GM12892 (cell line): Measurements from ENCODE around the gene ARID1B.
"Not testable (repeated sequence)": the region's sequence is repeated elsewhere in the genome, so short reads cannot be mapped to it uniquely, and the experiment has no call there.

Experiments used
- DNase-seq: peaks from one replicate; pipeline ENCODE4 v3.0.0; 2011; ENCODE audit not compliant: insufficient read length
- FAIRE-seq: peaks from 2 replicates; lab custom pipeline; 2011; peaks lifted over from hg19 to GRCh38; lab: Jason Lieb, UNC
- POLR2A ChIP-seq: IDR thresholded peaks from 2 replicates; pipeline ENCODE4 v1.6.1; 2011; ENCODE audit warnings: low read depth, low read length, control low read depth
- POLR2AphosphoS5 ChIP-seq: IDR thresholded peaks from 2 replicates; pipeline ENCODE4 v1.6.1; 2011; ENCODE audit warnings: low read depth, low read length, control low read depth
- TAF1 ChIP-seq: IDR thresholded peaks from 2 replicates; pipeline ENCODE4 v1.6.1; 2011; ENCODE audit warnings: low read depth, mild to moderate bottlenecking, control low read depth, low read length, borderline replicate concordance

ARID1B gene

DNA sequence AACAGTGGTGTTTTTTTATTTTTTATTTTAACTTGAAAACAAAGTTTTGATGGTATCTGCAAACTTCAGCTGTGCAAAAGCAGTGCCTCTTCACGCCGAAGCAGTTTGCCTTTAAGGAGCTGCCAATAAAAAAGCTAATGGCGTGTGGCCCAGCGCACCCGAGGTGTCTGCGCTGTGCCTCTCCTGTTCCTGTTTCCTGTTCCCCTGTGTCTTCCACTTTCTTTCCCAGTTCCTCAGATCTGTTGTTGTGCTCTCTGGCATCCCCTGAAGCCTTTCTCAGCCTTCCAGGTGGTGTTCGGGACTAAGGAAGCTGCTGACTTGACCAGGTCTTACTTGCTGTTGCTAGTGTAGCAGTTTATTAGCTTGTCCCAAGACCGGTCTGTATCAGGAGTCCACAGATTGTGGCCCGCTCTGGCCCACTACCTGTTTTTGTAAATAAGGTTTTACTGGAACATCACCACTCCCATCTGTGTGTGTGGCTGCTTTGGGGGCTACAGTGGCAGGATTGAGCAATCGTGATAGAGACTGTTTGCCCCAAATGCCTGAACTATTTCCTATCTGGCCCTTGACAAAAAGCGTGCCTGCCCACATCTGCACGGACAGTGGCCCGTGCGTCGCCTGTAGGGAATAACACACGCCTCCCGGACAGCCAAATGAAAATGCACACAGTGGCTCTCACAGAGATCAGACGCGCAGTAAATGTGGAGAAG lies 367.8 kb downstream of the ARID1B start:
- DNase-seq (no peak), FAIRE-seq (no peak)
- no peak for TF ChIP-seq TAF1
- no peak for TF ChIP-seq POLR2A
- no peak for TF ChIP-seq POLR2AphosphoS5

DNA sequence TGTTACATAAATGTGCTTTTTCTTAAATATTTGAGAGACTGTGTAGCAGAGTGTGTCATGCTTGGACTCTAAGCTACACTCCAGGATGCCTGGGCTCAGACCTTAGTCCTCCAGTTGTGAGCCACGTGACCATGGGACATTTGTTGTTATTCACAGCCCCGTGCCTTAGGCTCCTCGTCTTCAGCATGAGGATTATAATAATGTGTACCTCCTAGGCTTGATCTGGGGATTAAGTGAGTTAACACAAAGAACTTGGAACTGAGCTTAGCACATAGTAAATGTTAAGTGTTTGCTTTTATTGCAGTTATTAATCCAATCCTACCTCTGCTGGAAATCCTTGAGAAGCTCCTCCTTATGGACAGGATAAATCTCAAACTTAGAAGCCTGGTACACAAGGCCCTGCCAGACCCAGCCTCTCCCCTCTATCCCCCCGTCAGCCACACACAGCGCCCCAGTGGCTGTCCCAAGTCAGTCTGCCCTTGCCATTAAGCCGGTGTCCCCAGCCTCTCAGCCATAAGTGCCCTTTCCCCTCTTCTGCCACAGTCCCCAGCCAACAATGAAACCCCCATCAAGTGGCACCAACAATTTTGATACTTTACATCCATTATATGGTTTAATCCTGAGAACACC lies 368.6 kb downstream of the ARID1B start:
- FAIRE-seq = no peak
- DNase-seq = no peak
- TF ChIP-seq TAF1 (no peak), POLR2A (no peak), POLR2AphosphoS5 (no peak)

DNA sequence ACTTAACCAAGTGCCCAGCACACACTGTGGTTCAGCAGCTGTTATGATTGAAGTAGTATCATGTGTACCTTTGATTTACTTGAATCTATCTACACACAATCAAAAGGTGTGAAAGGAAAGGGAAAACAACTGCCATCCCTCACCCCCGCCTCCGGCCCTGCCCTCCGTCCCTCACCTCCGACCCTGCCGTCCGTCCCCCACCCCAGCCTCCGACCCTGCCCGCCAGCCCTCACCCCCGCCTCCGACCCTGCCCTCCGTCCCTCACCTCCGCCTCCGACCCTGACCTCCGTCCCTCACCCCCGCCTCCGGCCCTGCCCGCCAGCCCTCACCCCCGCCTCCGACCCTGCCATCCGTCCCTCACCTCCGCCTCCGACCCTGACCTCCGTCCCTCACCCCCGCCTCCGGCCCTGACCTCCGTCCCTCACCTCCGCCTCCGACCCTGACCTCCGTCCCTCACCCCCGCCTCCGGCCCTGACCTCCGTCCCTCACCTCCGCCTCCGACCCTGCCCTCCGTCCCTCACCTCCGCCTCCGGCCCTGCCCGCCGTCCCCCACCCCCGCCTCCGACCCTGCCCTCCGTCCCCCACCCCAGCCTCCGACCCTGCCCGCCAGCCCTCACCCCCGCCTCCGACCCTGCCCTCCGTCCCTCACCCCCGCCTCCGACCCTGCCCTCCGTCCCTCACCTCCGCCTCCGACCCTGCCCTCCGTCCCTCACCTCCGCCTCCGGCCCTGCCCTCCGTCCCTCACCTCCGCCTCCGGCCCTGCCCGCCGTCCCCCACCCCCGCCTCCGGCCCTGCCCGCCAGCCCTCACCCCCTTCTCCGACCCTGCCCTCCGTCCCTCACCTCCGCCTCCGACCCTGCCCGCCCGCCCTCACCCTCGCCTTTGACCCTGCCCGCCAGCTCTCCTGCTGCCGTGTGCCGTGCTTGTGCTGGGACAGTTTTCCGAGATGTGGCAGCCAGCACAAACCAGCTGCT lies 370.2 kb downstream of the ARID1B start:
- FAIRE-seq, DNase-seq: not testable (repeated sequence)

DNA sequence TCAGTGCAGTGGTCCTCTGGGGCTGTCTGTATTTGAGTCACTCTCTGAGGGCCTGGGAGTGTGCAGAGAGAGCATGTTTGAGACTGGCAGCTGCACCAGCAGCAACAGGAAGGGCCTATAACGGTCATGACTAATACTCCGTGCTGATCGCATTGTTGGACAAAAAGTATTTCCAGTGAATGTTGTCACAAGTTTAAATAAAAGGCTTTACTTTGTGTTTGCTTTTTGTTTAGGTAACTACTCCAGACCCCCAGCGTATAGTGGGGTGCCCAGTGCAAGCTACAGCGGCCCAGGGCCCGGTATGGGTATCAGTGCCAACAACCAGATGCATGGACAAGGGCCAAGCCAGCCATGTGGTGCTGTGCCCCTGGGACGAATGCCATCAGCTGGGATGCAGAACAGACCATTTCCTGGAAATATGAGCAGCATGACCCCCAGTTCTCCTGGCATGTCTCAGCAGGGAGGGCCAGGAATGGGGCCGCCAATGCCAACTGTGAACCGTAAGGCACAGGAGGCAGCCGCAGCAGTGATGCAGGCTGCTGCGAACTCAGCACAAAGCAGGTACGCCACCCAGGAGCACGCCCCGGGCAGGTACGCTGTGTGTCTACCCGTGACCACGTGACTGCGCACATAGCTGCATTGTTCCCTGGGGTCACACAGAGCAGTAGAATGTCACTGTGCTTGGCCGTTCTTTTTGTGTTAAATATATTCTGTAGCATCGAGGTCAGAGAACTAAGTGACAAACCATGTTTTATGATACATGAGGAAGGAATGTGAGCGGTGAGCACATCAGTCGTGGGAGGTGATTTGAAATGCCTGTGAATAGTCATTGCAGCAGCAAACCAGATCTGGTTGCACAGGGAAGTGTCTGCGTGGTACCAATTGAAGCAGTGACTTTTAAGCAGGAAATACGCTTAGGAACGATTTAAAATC lies 371.5 kb downstream of the ARID1B start:
- TF ChIP-seq POLR2A (no peak), TAF1 (no peak)
- FAIRE-seq = no peak
- DNase-seq = no peak

DNA sequence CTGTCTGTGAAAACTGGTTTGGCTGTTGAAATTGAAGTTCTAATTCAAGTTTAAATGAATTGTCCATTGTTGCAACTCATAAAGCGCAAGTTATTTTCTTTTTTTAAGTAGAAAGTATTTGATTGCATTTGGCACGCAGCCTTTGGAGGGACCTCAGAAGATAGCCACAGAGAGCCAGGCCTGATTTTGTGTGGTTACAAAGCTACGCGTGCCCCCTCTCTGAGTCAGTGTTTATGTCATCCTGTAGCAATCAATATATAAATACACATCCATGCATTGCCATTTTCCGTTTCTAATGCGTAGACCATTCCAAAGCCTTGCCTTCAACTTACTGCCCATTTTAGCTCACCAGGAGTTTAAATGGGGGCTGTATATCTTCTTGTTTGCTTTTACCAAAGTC lies 372.9 kb downstream of the ARID1B start:
- TF ChIP-seq POLR2AphosphoS5 = no peak
- no peak for TF ChIP-seq TAF1
- TF ChIP-seq POLR2A = no peak
- DNase-seq = no peak
- no peak for FAIRE-seq

DNA sequence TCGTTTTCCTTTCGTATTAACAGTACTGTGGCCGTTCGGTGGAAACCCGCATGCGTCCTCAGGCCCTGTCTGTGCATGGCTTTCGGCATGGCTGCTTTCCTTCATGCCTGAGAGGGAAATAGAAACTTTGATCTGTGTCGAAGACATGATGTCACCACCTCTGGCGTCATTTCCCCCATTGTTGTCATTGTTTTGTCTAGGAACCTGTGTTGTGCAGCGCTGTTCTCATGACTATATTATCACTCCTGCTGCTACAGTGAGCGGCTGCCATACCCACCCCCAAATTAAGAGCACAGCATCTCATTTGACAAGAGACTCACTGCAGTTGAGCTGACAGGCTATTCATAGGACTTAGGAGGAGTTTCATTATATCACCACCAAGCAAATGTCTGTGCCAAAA lies 373.9 kb downstream of the ARID1B start:
- FAIRE-seq (no peak), DNase-seq (no peak)
- TF ChIP-seq POLR2A (no peak), TAF1 (no peak), POLR2AphosphoS5 (no peak)

DNA sequence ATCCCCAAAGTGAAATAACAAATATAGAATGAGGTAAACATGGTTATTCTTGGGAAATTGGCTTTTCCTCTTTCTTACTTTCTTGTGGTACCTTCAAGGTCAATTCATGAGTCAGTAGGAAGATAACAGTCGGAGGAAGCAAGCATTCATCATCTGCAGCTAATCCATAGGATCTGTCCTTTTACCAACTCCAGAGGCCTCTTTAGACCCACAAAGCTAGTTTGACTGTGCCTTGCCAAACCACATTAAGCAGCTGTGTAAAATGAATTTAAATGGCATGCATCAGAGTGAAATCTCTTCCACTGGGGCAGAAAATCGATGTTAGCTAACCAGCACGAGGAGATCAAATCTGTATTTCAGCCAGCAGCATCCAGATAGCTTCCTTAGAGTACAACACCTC lies 374.8 kb downstream of the ARID1B start:
- DNase-seq (no peak), FAIRE-seq (no peak)
- no peak for TF ChIP-seq TAF1
- TF ChIP-seq POLR2A = no peak
- TF ChIP-seq POLR2AphosphoS5 = no peak

DNA sequence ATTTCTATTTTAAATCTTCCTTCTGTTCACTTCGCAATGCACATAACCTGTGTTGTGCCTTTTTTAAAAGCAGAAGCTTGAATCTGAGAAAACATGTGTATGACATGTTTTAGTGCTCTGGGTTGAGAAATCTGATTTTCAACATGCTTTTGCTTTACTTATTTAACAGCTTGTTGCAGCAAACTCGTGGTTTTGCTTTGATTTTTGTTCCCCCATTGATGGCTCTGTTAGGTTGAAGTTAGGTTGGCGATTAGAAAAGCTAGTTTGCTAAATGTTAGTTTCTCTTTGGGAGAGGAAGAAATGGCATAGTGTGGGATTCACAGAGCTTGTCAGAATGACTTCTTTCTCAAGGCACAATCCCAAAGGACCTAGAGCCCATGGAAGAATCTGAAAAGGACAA lies 375.4 kb downstream of the ARID1B start:
- DNase-seq (no peak), FAIRE-seq (no peak)
- TF ChIP-seq TAF1 (no peak), POLR2AphosphoS5 (no peak), POLR2A (no peak)

DNA sequence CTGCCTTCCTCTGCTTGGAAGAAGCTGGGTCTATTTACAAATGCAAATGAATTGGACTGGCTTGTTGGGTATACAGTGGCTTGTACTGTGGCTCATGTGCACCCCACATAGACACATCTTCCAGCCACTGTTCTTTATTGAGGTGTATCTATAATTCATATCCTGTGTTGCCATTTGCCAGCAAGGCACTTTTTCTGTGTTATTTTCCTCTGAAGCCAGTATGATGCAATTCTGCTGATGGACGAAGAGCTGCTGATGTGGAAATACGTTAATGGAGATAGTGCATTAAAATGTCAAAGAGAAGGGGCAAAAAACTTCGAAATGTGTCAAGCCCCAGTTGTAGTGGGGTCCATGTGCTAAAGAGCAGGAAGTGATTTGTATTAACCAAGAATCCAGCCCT lies 378.6 kb downstream of the ARID1B start:
- DNase-seq (no peak), FAIRE-seq (no peak)
- TF ChIP-seq POLR2A (no peak), TAF1 (no peak)

DNA sequence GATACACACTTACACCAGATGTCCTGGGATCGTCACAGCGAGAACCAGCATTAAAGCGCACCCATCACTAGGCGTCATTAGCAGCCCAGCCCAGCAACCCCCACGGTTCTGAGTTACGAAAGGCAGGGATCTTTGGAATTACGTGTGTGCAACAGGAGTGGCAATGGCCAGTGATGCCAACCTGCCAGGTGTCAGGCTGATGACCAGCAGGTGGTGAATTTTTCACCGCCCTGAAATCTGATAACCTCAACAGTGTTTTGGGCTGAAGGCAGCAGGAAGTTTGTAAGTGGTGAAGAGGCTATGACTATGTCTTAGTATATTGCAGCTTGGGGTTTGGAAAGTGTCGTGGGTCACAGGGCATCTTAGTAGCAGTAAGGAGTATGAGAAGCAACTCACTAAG lies 380.1 kb downstream of the ARID1B start:
- FAIRE-seq = no peak
- DNase-seq = no peak
- TF ChIP-seq POLR2A (no peak), TAF1 (no peak), POLR2AphosphoS5 (no peak)

DNA sequence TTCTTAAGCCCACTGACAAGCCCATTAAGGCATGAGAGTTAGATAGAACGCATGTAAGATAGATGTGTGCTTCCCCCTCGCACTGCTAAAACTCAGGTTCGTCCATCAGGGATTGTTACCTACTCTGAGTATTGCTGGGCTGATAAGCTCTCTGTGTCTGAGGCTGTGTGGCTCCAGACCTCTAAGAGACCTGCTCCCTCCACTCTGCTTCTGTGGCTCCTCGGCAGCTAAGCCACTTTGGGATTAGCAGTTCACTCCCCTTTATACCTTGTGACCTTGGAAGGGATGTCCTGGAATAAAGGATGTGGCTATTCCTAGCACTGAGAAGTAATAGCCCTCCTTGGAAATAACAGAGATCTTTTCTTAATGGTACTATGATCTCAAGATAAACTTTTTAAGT lies 381.3 kb downstream of the ARID1B start:
- DNase-seq (no peak), FAIRE-seq (no peak)
- TF ChIP-seq POLR2AphosphoS5 (no peak), POLR2A (no peak), TAF1 (no peak)
